GM21381 (cell line): ENCODE measurements around the gene PDZRN4.
"Not testable (repeated sequence)": the region's sequence is repeated elsewhere in the genome, so short reads cannot be mapped to it uniquely, and the experiment has no call there.

Experiments used
- ATAC-seq: cut with Tn5 transposase; IDR thresholded peaks from one replicate; pipeline ENCODE4 v1.9.1; 2021; ENCODE audit warnings: mild to moderate bottlenecking, moderate library complexity; ENCODE audit not compliant: unreplicated experiment

The PDZRN4 gene

GRCh38 chr12:41280341-41281095 lies 92.4 kb downstream of the PDZRN4 start:
- ATAC-seq = not testable (repeated sequence)

- not testable (repeated sequence) for ATAC-seq
Measured at GRCh38 chr12:41285470-41285869, 97.3 kb downstream of the PDZRN4 start.

GRCh38 chr12:41286426-41286825 lies 98.3 kb downstream of the PDZRN4 start:
- no peak for ATAC-seq

- no peak for ATAC-seq
Measured at GRCh38 chr12:41287500-41288141, 99.5 kb downstream of the PDZRN4 start.

GRCh38 chr12:41288142-41288811 lies 100.2 kb downstream of the PDZRN4 start:
- no peak for ATAC-seq

- no peak for ATAC-seq
Measured at GRCh38 chr12:41289501-41289900, 101.4 kb downstream of the PDZRN4 start.

GRCh38 chr12:41293011-41293410 lies 104.9 kb downstream of the PDZRN4 start:
- ATAC-seq = no peak

- no peak for ATAC-seq
Measured at GRCh38 chr12:41293461-41293860, 105.3 kb downstream of the PDZRN4 start.

GRCh38 chr12:41302979-41303403 lies 114.9 kb downstream of the PDZRN4 start:
- ATAC-seq = no peak

- no peak for ATAC-seq
Measured at GRCh38 chr12:41304526-41304925, 116.4 kb downstream of the PDZRN4 start.

GRCh38 chr12:41310367-41310766 lies 122.2 kb downstream of the PDZRN4 start:
- ATAC-seq = no peak

GRCh38 chr12:41311883-41312282 lies 123.8 kb downstream of the PDZRN4 start:
- ATAC-seq = no peak

GRCh38 chr12:41312451-41312850 lies 124.3 kb downstream of the PDZRN4 start:
- ATAC-seq = not testable (repeated sequence)

- ATAC-seq = no peak
Measured at GRCh38 chr12:41325336-41325735, 137.2 kb downstream of the PDZRN4 start.

GRCh38 chr12:41327096-41327895 lies 139.2 kb downstream of the PDZRN4 start:
- ATAC-seq = no peak

- ATAC-seq = no peak
Measured at GRCh38 chr12:41333974-41334373, 145.9 kb downstream of the PDZRN4 start.

GRCh38 chr12:41334390-41334789 lies 146.3 kb downstream of the PDZRN4 start:
- no peak for ATAC-seq

- no peak for ATAC-seq
Measured at GRCh38 chr12:41336041-41336549, 148.0 kb downstream of the PDZRN4 start.

- no peak for ATAC-seq
Measured at GRCh38 chr12:41339784-41340183, 151.7 kb downstream of the PDZRN4 start.

GRCh38 chr12:41344776-41345470 lies 156.8 kb downstream of the PDZRN4 start:
- no peak for ATAC-seq
